ENCODE data around the gene OGFR. TPM values are rescaled to one million over a fixed set of nuclear protein-coding genes. Genes with fewer than 3 reads are reported as not detected.

Gene OGFR
- total RNA-seq, 1 donor from 2014 or later = 31.0 TPM

DNA sequence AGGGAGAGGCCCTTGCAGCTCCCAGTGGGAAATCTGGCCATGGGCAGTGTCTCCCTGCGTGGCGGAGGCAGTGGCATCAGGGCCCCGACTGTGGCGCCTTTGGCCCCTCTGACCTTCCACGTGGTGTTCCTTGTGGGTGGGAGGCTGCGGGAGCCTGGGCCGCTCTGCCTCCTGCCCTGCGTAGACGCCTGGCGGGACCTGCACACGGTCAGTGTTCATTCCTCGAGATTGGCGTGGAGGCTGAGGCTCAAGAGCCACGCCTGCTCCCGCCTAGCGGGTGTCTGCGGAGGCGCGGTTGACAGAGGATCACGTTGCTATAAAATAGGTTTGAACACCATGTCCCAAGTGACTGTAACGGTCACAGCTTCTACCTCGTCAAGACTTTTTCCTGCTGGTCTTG lies 26.2 kb downstream of the OGFR start:
- peaks cover 11% of the 10 kb centered on the region for H3K4me1 Mint-ChIP-seq (ENCODE audit: low read depth)
- H3K9me3 Mint-ChIP-seq (ENCODE audit: low read depth) = no peaks in the 10 kb centered on the region
- H3K27me3 Mint-ChIP-seq = no peaks in the 10 kb centered on the region
- H3K4me3 Mint-ChIP-seq (ENCODE audit: low read depth) = no peak overlapping the region
- H3K36me3 Mint-ChIP-seq (ENCODE audit: insufficient read depth) = peaks cover 4% of the 10 kb centered on the region
- DNase-seq (ENCODE audit: low spot score, unreplicated experiment) = no peak
- TF ChIP-seq, protein P1, sequence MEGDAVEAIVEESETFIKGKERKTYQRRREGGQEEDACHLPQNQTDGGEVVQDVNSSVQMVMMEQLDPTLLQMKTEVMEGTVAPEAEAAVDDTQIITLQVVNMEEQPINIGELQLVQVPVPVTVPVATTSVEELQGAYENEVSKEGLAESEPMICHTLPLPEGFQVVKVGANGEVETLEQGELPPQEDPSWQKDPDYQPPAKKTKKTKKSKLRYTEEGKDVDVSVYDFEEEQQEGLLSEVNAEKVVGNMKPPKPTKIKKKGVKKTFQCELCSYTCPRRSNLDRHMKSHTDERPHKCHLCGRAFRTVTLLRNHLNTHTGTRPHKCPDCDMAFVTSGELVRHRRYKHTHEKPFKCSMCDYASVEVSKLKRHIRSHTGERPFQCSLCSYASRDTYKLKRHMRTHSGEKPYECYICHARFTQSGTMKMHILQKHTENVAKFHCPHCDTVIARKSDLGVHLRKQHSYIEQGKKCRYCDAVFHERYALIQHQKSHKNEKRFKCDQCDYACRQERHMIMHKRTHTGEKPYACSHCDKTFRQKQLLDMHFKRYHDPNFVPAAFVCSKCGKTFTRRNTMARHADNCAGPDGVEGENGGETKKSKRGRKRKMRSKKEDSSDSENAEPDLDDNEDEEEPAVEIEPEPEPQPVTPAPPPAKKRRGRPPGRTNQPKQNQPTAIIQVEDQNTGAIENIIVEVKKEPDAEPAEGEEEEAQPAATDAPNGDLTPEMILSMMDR (IDR thresholded peaks at IDR 0.05; ENCODE audit: unreplicated experiment) = no peak
- no peak overlapping the region for H3K27ac Mint-ChIP-seq

DNA sequence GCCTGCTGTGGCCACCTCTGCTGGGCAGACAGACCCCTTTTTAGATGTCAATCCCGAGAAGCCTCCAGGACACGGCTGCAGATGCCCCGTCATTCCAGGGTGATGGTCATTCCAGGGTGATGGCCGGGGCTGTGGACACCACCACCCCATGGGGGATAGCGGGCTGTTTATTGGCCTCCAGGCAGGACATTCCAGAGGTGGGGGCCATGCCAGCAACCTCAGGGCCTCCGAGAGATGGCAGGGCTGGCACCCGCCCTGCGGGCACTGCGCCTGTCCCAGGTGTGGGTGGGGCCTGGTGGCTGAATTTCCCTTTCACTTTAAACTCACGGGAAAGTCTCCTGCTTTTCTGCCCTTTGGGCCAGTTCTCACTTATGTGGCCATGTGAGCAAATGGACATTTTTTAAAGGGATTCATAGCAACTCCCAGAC lies 26.7 kb downstream of the OGFR start:
- TF ChIP-seq, protein P1 (IDR thresholded peaks at IDR 0.05; ENCODE audit: unreplicated experiment) = no peak
- peaks cover 11% of the 10 kb centered on the region for H3K4me1 Mint-ChIP-seq (ENCODE audit: low read depth)
- no peak overlapping the region for H3K4me3 Mint-ChIP-seq (ENCODE audit: low read depth)
- peaks cover 4% of the 10 kb centered on the region for H3K36me3 Mint-ChIP-seq (ENCODE audit: insufficient read depth)
- H3K27ac Mint-ChIP-seq = no peak overlapping the region
- H3K27me3 Mint-ChIP-seq = no peaks in the 10 kb centered on the region
- DNase-seq (ENCODE audit: low spot score, unreplicated experiment) = no peak
- no peaks in the 10 kb centered on the region for H3K9me3 Mint-ChIP-seq (ENCODE audit: low read depth)

DNA sequence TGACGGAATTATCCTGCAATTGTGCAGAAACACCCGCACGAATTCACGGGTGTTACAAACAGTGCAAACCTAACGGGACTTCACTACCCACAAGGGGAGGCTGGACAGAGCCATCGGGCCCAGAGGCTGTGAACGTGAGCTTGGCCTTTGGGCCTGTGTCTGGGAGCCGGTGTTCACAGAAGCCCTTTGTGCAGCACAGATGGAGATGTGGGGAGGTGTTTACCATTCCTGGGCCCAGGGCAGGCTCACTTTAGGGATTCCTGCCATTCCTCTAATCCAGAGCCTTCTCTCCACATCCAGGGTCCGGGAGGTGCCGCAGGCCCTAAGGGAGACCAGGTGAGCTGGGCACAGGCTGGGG lies 27.2 kb downstream of the OGFR start:
- H3K4me1 Mint-ChIP-seq (ENCODE audit: low read depth) = peaks cover 11% of the 10 kb centered on the region
- H3K9me3 Mint-ChIP-seq (ENCODE audit: low read depth) = no peaks in the 10 kb centered on the region
- TF ChIP-seq, protein P1 (IDR thresholded peaks at IDR 0.05; ENCODE audit: unreplicated experiment) = no peak
- H3K27me3 Mint-ChIP-seq = no peaks in the 10 kb centered on the region
- no peak overlapping the region for H3K27ac Mint-ChIP-seq
- no peak for DNase-seq (ENCODE audit: low spot score, unreplicated experiment)
- H3K36me3 Mint-ChIP-seq (ENCODE audit: insufficient read depth) = peaks cover 4% of the 10 kb centered on the region
- no peak overlapping the region for H3K4me3 Mint-ChIP-seq (ENCODE audit: low read depth)

DNA sequence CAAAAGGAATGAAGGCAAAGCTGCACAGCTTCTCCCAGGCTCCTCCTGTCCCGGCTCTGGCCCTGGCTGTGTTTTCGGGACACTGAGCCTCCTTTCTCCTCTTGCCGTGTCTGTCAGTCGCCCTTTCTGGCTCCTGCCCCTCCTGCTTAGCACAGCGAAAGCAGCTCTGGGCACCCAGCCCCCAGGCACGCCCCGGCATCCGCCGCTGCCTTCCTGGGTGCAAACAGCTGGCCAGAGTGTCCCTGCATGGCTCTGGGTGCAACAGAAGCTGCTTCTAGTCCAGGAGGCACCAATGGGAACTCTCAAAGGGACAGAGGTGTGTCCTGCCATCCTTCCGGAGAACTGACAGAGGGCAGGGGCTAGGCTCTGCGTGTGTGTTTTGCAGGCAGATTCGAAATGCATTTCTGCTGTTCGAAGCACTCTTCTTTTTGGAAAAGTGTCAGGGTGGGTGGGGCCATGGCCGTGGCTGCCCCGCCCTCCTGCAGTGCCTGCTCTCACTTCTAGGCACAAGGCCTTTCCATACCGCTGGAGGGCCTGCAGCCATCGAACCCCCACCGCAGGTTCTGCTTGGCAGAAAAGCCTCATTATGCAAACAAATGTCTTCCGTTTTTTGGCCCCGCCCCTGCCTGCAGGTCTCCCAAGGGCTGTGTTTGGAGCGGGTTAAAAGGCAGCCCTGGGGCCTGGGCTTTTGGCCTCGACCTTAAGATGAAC lies 27.7 kb downstream of the OGFR start:
- TF ChIP-seq, protein P1 (IDR thresholded peaks at IDR 0.05; ENCODE audit: unreplicated experiment) = no peak
- DNase-seq (ENCODE audit: low spot score, unreplicated experiment) = no peak
- Mint-ChIP-seq H3K27me3 (no peaks in the 10 kb centered on the region), H3K4me3 (ENCODE audit: low read depth) (no peak overlapping the region), H3K36me3 (ENCODE audit: insufficient read depth) (peaks cover 4% of the 10 kb centered on the region), H3K27ac (no peak overlapping the region), H3K4me1 (ENCODE audit: low read depth) (peaks cover 11% of the 10 kb centered on the region), H3K9me3 (ENCODE audit: low read depth) (no peaks in the 10 kb centered on the region)

DNA sequence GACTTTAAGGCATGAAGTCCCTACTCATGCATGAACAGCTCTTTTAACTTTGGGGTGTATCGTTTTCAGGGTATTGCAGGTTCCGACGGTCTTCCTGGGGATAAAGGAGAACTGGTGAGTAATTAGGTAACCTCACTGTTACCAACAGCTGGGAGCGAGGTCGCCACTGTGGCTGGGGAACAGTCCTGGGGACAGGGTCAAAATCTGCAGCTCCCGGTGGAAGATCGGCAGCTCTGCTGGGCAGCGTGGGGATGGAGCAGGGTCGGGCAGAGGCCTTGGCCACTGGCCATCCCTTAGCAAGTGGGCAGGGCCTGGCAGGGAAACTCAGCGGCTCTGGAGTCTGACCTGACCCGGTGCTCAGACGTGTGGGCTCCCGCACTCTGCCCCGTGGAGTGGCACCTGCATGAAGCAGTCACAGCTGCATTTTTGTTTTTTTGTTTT lies 28.3 kb downstream of the OGFR start:
- Mint-ChIP-seq H3K4me1 (ENCODE audit: low read depth) (peaks cover 11% of the 10 kb centered on the region), H3K27ac (no peak overlapping the region), H3K4me3 (ENCODE audit: low read depth) (no peak overlapping the region), H3K9me3 (ENCODE audit: low read depth) (no peaks in the 10 kb centered on the region), H3K36me3 (ENCODE audit: insufficient read depth) (peaks cover 4% of the 10 kb centered on the region), H3K27me3 (no peaks in the 10 kb centered on the region)
- DNase-seq (ENCODE audit: low spot score, unreplicated experiment) = no peak
- TF ChIP-seq, protein P1 (IDR thresholded peaks at IDR 0.05; ENCODE audit: unreplicated experiment) = no peak

All from progenitor cell of endocrine pancreas (in vitro differentiated cells).